Uterus (tissue), 4 donors: ENCODE results near the gene PTPRU. TPM values are rescaled to one million over a fixed set of nuclear protein-coding genes. Genes with fewer than 3 reads are reported as not detected.

Experiments
- DNase-seq, 2 donors: peaks; one replicate each; pipeline ENCODE4 v3.0.0-alpha.2; 2019 to 2020
- H3K27ac ChIP-seq, 2 donors: fragments of 200-600 bp; sonication (generic); 1 replicate in 1 of 2; 2 replicates in 1 of 2; pipeline ENCODE4 v1.5.1; 2016 to 2018
- H3K27me3 ChIP-seq, 2 donors: fragments of 200-600 bp; sonication (generic); one replicate each; pipeline ENCODE4 v1.5.1; 2018 to 2019; ENCODE audit warnings: control low read depth in 1 of 2
- H3K36me3 ChIP-seq, 2 donors: fragments of 200-600 bp; sonication (generic); one replicate each; pipeline ENCODE4 v1.5.1; 2019; ENCODE audit warnings: control low read depth in 1 of 2
- H3K4me1 ChIP-seq, 2 donors: fragments of 200-600 bp; sonication (generic); one replicate each; pipeline ENCODE4 v1.5.1; 2018 to 2019; ENCODE audit warnings: control low read depth in 1 of 2
- H3K4me3 ChIP-seq, 2 donors: fragments of 200-600 bp; sonication (generic); 1 replicate in 1 of 2; 2 replicates in 1 of 2; pipeline ENCODE4 v1.5.1; 2018 to 2019; ENCODE audit warnings: mild to moderate bottlenecking in 1 of 2
- H3K9me3 ChIP-seq, 2 donors: fragments of 200-600 bp; sonication (generic); one replicate each; pipeline ENCODE4 v1.5.1; 2019; ENCODE audit warnings: control low read depth in 1 of 2
- CTCF ChIP-seq, 4 experiments: fragments of 200-600 bp in 2 of 4; fragments of 450-650 bp in 2 of 4; sonication (generic) in 2 of 4; IDR thresholded peaks; one replicate each; pipeline ENCODE4 v1.5.1; 2016 to 2019; ENCODE audit warnings: antibody characterized with exemption in 4 of 4, mild to moderate bottlenecking in 2 of 4, moderate library complexity in 1 of 4
- POLR2A ChIP-seq, 2 donors: fragments of 450-650 bp; IDR thresholded peaks; one replicate each; pipeline ENCODE4 v1.6.1; 2016; ENCODE audit warnings: antibody characterized with exemption in 2 of 2, mild to moderate bottlenecking in 1 of 2, moderate library complexity in 1 of 2
- intact Hi-C: fragments of 100-400 bp; cut with DNase I; formaldehyde crosslinking; loops from one replicate; pipeline ENCODE4 v1.15.1; 2023; ENCODE audit warnings: low total_unique reads
- total RNA-seq, 4 donors: library from RNA; depleted of rRNA in 3 of 4; stranded (reverse); fragments of >200 nt in 3 of 4; gene quantifications; one replicate each; pipeline versions ENCODE4 v1.1.0 to v1.2.4, GENCODE V29; 2014 to 2023
- donor health status: DM: yes; HTN: yes; CAD: no.

Gene PTPRU
- total RNA-seq, 4 donors from 2014 or later: 9.5 to 48.2 (median 33.4) TPM

- Histone ChIP-seq H3K27ac (no peak overlapping the region), H3K4me3 (no peak overlapping the region), H3K4me1 (no peaks in the 10 kb centered on the region), H3K27me3 (no peaks in the 10 kb centered on the region), H3K9me3 (no peaks in the 10 kb centered on the region), H3K36me3 (no peaks in the 10 kb centered on the region)
- no peak for TF ChIP-seq POLR2A (IDR thresholded peaks at IDR 0.05)
- no peak for TF ChIP-seq CTCF (IDR thresholded peaks at IDR 0.05)
- intact Hi-C loops: no loop called here
- DNase-seq: no peak
These were observed 102.7 kb downstream of the PTPRU start for GRCh38 chr1:29338908-29339575.

- Histone ChIP-seq H3K4me3 (no peak overlapping the region), H3K9me3 (no peaks in the 10 kb centered on the region)
These were observed 105.6 kb downstream of the PTPRU start for GRCh38 chr1:29341936-29342335.

GRCh38 chr1:29342351-29342750 is 106.0 kb downstream of the PTPRU start:
- H3K9me3 ChIP-seq: no peaks in the 10 kb centered on the region
- no peak overlapping the region for H3K27ac ChIP-seq
- intact Hi-C loops: no loop called here
- no peak overlapping the region for H3K4me3 ChIP-seq
- DNase-seq: no peak
- TF ChIP-seq POLR2A (IDR thresholded peaks at IDR 0.05): no peak
- no peak for TF ChIP-seq CTCF (IDR thresholded peaks at IDR 0.05)
- H3K4me1 ChIP-seq: no peaks in the 10 kb centered on the region
- no peaks in the 10 kb centered on the region for H3K27me3 ChIP-seq
- H3K36me3 ChIP-seq: no peaks in the 10 kb centered on the region

More at GRCh38 chr1:29341936-29342335, 105.6 kb downstream of the PTPRU start:
- Histone ChIP-seq H3K4me1 (no peaks in the 10 kb centered on the region), H3K27ac (no peak overlapping the region), H3K36me3 (no peaks in the 10 kb centered on the region), H3K27me3 (no peaks in the 10 kb centered on the region)
- DNase-seq: no peak
- TF ChIP-seq POLR2A (IDR thresholded peaks at IDR 0.05): no peak
- TF ChIP-seq CTCF (IDR thresholded peaks at IDR 0.05): no peak
- intact Hi-C loops: no loop called here

- Histone ChIP-seq H3K27me3 (no peaks in the 10 kb centered on the region), H3K9me3 (no peaks in the 10 kb centered on the region), H3K36me3 (no peaks in the 10 kb centered on the region), H3K4me3 (no peak overlapping the region), H3K4me1 (no peaks in the 10 kb centered on the region), H3K27ac (no peak overlapping the region)
- no peak for DNase-seq
- no peak for TF ChIP-seq CTCF (IDR thresholded peaks at IDR 0.05)
- no peak for TF ChIP-seq POLR2A (IDR thresholded peaks at IDR 0.05)
- intact Hi-C loops: no loop called here
These were observed 106.7 kb downstream of the PTPRU start for GRCh38 chr1:29342983-29343382.

- H3K27me3 ChIP-seq: no peaks in the 10 kb centered on the region
- H3K36me3 ChIP-seq: no peaks in the 10 kb centered on the region
- DNase-seq: no peak
- intact Hi-C loops: no loop called here
- no peaks in the 10 kb centered on the region for H3K9me3 ChIP-seq
- no peaks in the 10 kb centered on the region for H3K4me1 ChIP-seq
- H3K27ac ChIP-seq: no peak overlapping the region
- TF ChIP-seq POLR2A (IDR thresholded peaks at IDR 0.05) (no peak), CTCF (IDR thresholded peaks at IDR 0.05) (no peak)
- H3K4me3 ChIP-seq: no peak overlapping the region
These were observed 107.2 kb downstream of the PTPRU start for GRCh38 chr1:29343476-29343875.
